ENCODE results near the gene NRXN2.

Gene NRXN2

GRCh38 chr11:64627371-64627770 is 95.6 kb downstream of the NRXN2 start:
- DNase-seq (ENCODE audit: low spot score) = no peak

- no peak for DNase-seq (ENCODE audit: low spot score)
Measured at GRCh38 chr11:64626637-64627036, 96.4 kb downstream of the NRXN2 start.

GRCh38 chr11:64624883-64625481 is 98.0 kb downstream of the NRXN2 start:
- DNase-seq (ENCODE audit: low spot score) = no peak

- no peak for DNase-seq (ENCODE audit: low spot score)
Measured at GRCh38 chr11:64622681-64623080, 100.3 kb downstream of the NRXN2 start.

- DNase-seq (ENCODE audit: low spot score) = no peak
Measured at GRCh38 chr11:64621283-64622019, 101.5 kb downstream of the NRXN2 start.

DNA sequence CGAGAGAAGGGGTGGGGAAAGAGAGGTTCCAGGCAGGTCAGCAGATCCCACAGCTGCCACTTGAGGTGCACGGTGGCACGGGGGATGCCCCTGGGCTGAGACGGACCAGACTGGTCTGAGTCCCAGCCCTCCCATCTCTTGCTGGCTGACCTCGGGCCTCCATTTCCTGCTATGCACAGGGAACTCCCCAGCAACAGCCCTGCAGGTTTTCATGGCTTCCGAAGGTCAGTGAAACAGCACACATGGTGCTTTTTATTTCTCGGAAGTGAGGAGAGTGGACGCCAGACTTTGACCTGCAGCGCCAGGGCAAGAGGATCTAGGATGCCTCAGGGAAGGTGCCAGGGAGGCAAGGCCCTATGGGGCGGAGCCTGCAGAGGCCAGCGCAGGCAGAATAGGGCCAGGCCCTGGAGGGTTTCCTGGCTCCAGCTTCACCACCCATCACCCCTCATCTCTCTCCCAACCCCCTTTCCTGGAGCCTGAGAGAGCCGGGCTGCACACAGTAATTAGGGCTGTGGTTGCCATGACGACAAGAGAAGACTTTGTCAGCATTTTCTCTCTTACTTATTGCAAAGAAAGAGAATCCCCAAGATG is 102.5 kb downstream of the NRXN2 start:
- no peak for DNase-seq (ENCODE audit: low spot score)

DNA sequence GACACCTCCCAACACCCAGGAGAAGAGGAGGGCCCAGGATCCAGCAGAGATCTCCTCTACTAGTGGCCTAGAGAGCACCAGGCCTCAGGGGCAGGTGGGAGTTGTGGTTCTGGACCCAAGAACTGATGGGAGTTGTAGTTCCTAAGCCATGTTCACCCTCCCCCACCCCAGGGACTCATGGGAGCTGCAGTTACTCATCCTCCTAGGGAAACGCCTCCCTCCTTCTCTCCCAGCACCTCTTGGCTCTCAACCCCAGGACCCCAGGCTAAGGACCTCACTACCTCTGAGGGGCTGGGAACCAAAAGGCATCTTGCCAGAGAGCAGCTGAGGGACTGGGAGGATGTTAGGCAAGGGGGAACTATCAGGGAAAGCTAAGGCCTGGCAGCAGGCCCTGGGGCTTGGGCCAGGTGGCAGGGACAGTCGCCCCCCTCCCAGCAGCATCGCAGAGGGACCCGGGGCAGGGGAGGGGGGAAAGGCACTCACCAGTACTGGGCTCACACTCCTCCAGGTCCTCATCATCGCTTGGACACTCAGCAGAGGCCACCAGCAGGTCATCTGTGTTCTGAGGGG is 103.1 kb downstream of the NRXN2 start:
- peak; percentile 5 for DNase-seq (ENCODE audit: low spot score)

- DNase-seq (ENCODE audit: low spot score) = no peak
Measured at GRCh38 chr11:64619196-64619595, 103.8 kb downstream of the NRXN2 start.

DNA sequence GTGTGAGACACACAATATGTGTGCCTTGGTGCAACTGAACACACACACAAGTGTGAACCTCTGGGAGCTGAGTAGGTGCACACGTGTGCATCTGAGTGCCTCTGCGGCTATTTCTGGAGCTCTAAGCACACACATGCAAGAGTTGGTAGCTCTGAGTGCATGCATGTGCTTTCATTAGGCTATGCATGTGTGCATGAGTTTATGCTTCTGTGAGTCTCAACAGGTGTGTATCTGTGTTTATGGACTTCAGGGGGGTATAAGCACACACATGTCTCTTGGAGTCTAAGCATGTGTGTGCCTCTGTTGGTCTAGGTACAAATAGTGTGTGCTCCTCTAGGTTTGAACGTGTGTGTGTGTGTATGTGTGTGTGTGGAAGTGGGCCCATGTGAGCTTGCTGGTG is 106.2 kb downstream of the NRXN2 start:
- no peak for DNase-seq (ENCODE audit: low spot score)

DNA sequence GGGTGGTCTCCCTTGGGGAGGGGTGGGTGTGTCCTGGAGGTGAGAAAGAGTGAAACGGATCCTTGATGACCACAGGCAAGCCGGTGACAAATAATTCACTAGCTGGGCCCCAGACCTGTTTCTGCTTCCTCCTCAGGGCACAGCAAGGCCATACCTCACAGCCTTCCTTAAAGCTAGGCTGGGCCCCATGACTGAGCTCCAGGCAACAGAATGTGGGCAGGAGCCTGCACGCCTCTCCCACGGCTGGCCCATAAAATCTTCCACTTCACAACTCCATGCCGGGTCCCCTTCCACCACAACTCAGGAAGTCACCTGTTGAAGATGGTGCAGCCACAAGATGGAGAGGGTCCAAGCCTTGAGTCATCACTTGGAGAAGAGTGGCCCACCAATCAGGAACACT is 108.1 kb downstream of the NRXN2 start:
- no peak for DNase-seq (ENCODE audit: low spot score)

DNA sequence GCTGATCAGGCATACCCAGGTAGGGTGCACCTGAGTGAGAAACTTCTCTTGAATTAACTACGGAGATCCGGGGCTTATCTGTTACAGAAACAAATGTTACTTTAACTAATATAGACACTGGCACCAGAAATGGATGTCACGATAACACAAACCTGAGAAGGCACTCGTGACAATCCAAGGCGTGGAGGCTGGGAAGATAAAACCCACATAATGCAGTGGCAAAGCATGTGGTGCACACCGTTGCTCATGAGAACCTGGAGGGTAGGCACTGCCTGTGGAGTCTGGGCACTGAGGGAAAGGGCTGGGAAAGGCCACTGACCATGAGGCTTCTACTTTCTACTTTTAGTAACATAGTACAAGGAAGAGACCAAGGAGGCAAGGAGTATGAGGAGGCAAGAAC is 109.3 kb downstream of the NRXN2 start:
- DNase-seq (ENCODE audit: low spot score) = no peak

DNA sequence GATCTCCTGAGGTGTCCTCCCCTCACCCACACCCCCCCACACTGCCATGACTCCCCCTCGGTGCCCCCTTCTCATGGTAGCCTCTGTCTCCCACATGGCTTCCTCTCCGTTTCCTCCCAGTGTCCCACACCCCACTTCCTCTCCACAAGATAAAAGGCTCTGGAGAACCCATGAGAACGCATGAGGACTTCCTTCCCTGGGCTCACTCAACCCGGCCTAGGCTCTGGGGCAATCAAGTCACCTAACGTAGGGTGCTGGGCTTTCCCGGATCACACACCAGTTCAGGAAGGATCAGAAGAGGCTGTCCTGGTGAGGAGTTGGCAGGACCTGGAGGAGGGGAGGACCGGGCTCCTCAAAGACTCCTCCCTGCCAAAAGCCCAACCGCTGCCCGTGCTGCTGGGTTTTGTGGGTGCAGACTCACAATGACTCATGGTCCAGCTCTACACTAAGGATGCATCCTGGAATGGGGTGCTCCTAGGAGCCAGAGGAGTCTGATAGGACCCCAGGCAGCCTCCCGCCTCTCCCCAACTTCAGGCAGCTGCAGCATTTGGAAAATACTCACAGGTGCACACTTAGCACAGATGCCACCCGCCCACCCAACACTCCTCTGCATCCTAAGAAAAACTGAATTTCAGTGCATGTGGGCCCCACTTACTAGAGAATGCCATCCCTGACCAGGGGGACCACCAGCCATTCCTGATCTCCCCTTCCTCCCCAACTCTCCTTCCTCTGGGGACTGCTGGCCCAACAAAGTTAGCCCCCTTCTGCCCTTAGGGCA is 110.9 kb downstream of the NRXN2 start:
- no peak for DNase-seq (ENCODE audit: low spot score)

- DNase-seq (ENCODE audit: low spot score) = no peak
Measured at GRCh38 chr11:64611176-64611575, 111.8 kb downstream of the NRXN2 start.

DNA sequence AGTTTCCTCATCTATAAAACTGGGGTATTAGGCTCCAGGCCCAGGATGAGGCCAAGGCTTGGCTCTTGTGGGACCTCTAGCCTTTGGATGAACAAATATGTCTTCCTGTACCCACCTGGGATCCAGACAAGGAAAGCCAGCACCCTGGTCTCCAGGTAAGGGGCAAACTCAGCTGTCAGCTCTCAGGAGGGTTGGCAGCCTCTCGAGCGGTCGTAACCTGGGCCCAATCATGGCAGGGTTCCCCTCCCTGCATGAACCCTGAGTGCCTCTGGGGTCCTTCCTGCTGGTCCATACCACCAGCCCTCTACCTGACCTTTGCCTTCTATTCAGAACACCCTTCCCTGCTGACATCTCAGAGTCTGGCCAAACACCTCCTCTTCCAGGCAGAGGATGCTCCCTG is 112.4 kb downstream of the NRXN2 start:
- no peak for DNase-seq (ENCODE audit: low spot score)

DNA sequence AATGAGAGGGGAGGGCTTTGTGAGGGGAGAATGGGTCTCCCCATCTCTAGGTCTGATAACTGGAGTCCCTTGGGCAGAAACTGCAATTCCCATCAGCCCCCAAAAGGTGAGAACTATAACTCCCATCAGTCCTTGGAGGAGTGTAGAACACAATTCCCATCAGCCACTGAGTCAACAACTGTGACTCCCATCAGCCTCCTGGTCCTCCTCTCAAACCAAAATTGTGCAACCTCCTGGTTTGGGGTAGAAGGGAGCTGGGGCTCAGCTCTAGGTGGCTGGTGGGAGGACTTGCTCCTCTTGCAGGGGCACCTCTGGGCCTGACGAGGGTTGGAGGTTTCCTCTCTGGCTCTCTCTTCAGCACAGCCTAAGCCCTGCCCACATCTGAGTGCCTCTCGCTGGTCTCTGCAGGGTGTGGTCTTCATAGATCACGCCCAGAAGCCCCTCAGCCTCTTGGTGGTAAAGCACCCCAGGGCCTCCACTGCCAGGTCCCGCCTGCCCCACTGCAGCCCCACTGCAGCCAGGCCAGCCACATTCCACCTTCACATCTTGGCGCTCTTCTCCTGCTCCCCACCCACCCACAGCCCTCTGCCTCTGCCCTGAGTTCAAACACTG is 113.5 kb downstream of the NRXN2 start:
- DNase-seq (ENCODE audit: low spot score) = no peak

- DNase-seq (ENCODE audit: low spot score) = no peak
Measured at GRCh38 chr11:64608636-64609035, 114.4 kb downstream of the NRXN2 start.

DNA sequence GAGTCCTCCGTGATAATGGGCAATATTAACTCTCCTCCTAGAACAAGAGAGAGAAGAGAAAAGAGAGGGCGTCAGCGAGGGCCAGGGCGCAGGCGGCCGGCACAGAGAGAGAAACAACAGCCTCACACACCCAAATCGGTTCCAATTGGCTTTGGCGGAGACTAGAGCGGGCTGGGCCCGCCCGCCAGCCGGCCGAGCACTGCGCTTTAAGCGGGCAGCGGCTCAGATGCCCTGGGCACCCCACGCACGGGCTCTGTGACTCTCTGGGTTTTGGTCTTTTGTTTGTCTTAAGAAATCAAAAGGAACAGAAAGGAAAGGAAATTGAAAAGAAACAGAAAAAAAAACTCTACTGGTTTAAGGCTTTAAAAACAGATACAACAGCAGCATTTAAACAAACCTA is 115.0 kb downstream of the NRXN2 start:
- DNase-seq (ENCODE audit: low spot score) = no peak

- no peak for DNase-seq (ENCODE audit: low spot score)
Measured at GRCh38 chr11:64607381-64607985, 115.5 kb downstream of the NRXN2 start.

GRCh38 chr11:64606796-64607380 is 116.1 kb downstream of the NRXN2 start:
- no peak for DNase-seq (ENCODE audit: low spot score)

DNA sequence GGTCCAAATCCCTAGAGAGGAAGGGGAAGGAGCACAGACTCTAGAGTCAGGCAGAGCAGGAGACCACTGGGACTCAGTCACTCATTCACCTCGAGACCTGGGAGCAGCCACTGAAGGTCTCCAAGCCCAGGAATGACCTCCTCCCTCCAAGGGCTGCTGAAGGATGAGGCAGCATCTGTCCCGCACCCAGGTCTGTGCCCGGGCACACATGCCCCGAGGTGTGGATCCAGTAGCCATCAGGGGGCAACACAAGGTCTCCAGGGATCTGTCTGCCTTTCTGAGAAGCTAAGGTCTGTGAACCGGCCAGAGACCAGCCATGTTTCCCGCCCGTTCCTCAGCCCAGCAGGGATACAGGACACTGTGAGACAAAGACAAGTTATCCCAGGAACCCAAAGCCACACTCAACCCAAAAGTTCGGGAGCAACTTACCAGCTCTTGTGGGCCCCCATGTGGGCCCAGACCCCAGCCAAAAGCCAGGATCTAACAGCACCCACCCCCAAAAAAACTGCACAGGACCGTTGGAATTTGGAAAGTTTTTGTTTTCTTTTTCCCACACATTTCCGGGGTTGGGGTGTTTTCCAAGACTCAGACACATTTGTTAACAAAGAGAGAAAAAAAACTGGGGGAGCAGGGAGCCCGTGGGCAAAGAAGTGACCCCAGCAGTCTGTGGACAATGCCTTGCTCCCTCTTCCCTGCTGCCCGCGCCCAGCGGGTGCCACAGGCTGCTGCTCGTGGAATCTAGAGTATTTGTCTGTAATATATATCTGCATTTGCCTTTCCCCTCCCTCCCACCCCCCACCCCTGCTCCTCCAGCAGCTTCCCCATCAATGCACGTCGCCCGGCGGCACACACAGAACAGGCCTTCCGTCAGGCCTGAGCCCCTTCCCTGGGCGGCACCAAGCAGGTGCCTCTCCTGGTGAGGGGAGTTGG is 117.1 kb downstream of the NRXN2 start:
- no peak for DNase-seq (ENCODE audit: low spot score)

Measured in activated CD4-positive, alpha-beta T cell treated with anti-CD3 and anti-CD28 coated beads, Interleukin-2, Interleukin-4, amounts not matched to agents 100 ng/mL and 50 ng/mL, durations not matched to agents 16 hours and 8 hours (primary cell).